Ishikawa (cell line): ENCODE data around the gene PLA1A.

Experiments used
- CEBPB ChIP-seq: IDR thresholded peaks from 2 replicates; pipeline ENCODE4 v1.6.1; 2012
- CREB1 ChIP-seq: IDR thresholded peaks from 2 replicates; pipeline ENCODE4 v1.6.1; 2012; ENCODE audit warnings: low read depth
- EGR1 ChIP-seq: IDR thresholded peaks from 2 replicates; pipeline ENCODE4 v1.6.1; 2012
- EP300 ChIP-seq: IDR thresholded peaks from 2 replicates; pipeline ENCODE4 v1.6.1; 2012; ENCODE audit warnings: borderline replicate concordance
- FOXM1 ChIP-seq: IDR thresholded peaks from 2 replicates; pipeline ENCODE4 v1.6.1; 2012; ENCODE audit warnings: low read depth, borderline replicate concordance
- MAX ChIP-seq: IDR thresholded peaks from 2 replicates; pipeline ENCODE4 v1.6.1; 2012
- NFIC ChIP-seq: IDR thresholded peaks from 2 replicates; pipeline ENCODE4 v1.6.1; 2012
- RAD21 ChIP-seq: IDR thresholded peaks from 2 replicates; pipeline ENCODE4 v1.6.1; 2012; ENCODE audit warnings: low read depth
- REST ChIP-seq: IDR thresholded peaks from 2 replicates; pipeline ENCODE4 v1.6.1; 2012; ENCODE audit warnings: low read depth, mild to moderate bottlenecking
- TAF1 ChIP-seq: IDR thresholded peaks from 2 replicates; pipeline ENCODE4 v1.6.1; 2012; ENCODE audit warnings: low read depth, mild to moderate bottlenecking
- TCF12 ChIP-seq: IDR thresholded peaks from 2 replicates; pipeline ENCODE4 v1.6.1; 2012; ENCODE audit warnings: low read depth
- TEAD4 ChIP-seq: IDR thresholded peaks from 2 replicates; pipeline ENCODE4 v1.6.1; 2012
- USF1 ChIP-seq: IDR thresholded peaks from 2 replicates; pipeline ENCODE4 v1.6.1; 2012
- YY1 ChIP-seq: IDR thresholded peaks from 2 replicates; pipeline ENCODE4 v1.6.1; 2012; ENCODE audit warnings: low read depth
- ZBTB7A ChIP-seq: IDR thresholded peaks from 2 replicates; pipeline ENCODE4 v1.6.1; 2012; ENCODE audit warnings: low read depth

PLA1A gene

GRCh38 chr3:119600732-119601131 lies 3.0 kb downstream of the PLA1A start:
- no peak for TF ChIP-seq MAX
- peak; percentile 57 for TF ChIP-seq RAD21

GRCh38 chr3:119601154-119601553 lies 3.5 kb downstream of the PLA1A start:
- no peak for TF ChIP-seq FOXM1
- no peak for TF ChIP-seq EGR1

- TF ChIP-seq NFIC (no peak), ZBTB7A (no peak), EGR1 (no peak), TEAD4 (no peak), USF1 (no peak), EP300 (no peak), MAX (no peak), TCF12 (no peak), FOXM1 (no peak), YY1 (no peak), CEBPB (no peak), TAF1 (no peak), REST (no peak), RAD21 (no peak), CREB1 (no peak)
Measured at GRCh38 chr3:119602676-119603075, 5.0 kb downstream of the PLA1A start.

- TF ChIP-seq CREB1 (no peak), MAX (no peak), YY1 (no peak), TCF12 (no peak), RAD21 (no peak), FOXM1 (no peak), EGR1 (no peak), EP300 (no peak), TAF1 (no peak), CEBPB (no peak), TEAD4 (no peak), USF1 (no peak), REST (no peak), NFIC (no peak), ZBTB7A (no peak)
Measured at GRCh38 chr3:119604878-119605277, 7.2 kb downstream of the PLA1A start.

GRCh38 chr3:119608405-119609000 lies 10.8 kb downstream of the PLA1A start:
- TF ChIP-seq YY1 (no peak), ZBTB7A (no peak), TAF1 (no peak), RAD21 (no peak), TEAD4 (no peak)

- no peak for TF ChIP-seq CREB1
- TF ChIP-seq TAF1: no peak
- TF ChIP-seq EP300: no peak
- no peak for TF ChIP-seq MAX
- TF ChIP-seq TCF12: no peak
- no peak for TF ChIP-seq USF1
- TF ChIP-seq RAD21: no peak
- TF ChIP-seq CEBPB: no peak
- TF ChIP-seq NFIC: no peak
- TF ChIP-seq YY1: no peak
Measured at GRCh38 chr3:119609301-119609700, 11.6 kb downstream of the PLA1A start.
